ENCODE measurements around the gene MSLN. TPM values are rescaled to one million over a fixed set of nuclear protein-coding genes. Genes with fewer than 3 reads are reported as not detected.

Gene MSLN
- total and polyA plus RNA-seq, 2 experiments from 2014 or later: 4.5 TPM; not detected in 1

- Histone ChIP-seq H3K4me3 (no peak overlapping the region), H3K4me1 (ENCODE audit: low read depth) (no peaks in the 10 kb centered on the region), H3K9me3 (ENCODE audit: low read depth) (no peaks in the 10 kb centered on the region), H3K27ac (no peak overlapping the region), H3K36me3 (no peaks in the 10 kb centered on the region), H3K27me3 (no peaks in the 10 kb centered on the region)
- TF ChIP-seq, protein P1, sequence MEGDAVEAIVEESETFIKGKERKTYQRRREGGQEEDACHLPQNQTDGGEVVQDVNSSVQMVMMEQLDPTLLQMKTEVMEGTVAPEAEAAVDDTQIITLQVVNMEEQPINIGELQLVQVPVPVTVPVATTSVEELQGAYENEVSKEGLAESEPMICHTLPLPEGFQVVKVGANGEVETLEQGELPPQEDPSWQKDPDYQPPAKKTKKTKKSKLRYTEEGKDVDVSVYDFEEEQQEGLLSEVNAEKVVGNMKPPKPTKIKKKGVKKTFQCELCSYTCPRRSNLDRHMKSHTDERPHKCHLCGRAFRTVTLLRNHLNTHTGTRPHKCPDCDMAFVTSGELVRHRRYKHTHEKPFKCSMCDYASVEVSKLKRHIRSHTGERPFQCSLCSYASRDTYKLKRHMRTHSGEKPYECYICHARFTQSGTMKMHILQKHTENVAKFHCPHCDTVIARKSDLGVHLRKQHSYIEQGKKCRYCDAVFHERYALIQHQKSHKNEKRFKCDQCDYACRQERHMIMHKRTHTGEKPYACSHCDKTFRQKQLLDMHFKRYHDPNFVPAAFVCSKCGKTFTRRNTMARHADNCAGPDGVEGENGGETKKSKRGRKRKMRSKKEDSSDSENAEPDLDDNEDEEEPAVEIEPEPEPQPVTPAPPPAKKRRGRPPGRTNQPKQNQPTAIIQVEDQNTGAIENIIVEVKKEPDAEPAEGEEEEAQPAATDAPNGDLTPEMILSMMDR (IDR thresholded peaks at IDR 0.05; ENCODE audit: low read depth, low read length): peak; percentile 12
- DNase-seq (ENCODE audit: low read depth in 1 of 2, low spot score in 1 of 2): no peak
Measured at GRCh38 chr16:743794-744500, 16.6 kb upstream of the MSLN start.

GRCh38 chr16:745739-746138 lies 14.8 kb upstream of the MSLN start:
- Histone ChIP-seq H3K4me1 (ENCODE audit: low read depth) (no peaks in the 10 kb centered on the region), H3K27me3 (no peaks in the 10 kb centered on the region), H3K36me3 (no peaks in the 10 kb centered on the region), H3K27ac (no peak overlapping the region), H3K9me3 (ENCODE audit: low read depth) (no peaks in the 10 kb centered on the region), H3K4me3 (no peak overlapping the region)
- TF ChIP-seq, protein P1 (IDR thresholded peaks at IDR 0.05; ENCODE audit: low read depth, low read length): peak; percentile 15
- DNase-seq (ENCODE audit: low read depth in 1 of 2, low spot score in 1 of 2): peak in 1 of 2 donors; percentile 65

GRCh38 chr16:746637-747036 lies 13.9 kb upstream of the MSLN start:
- Histone ChIP-seq H3K9me3 (ENCODE audit: low read depth) (no peaks in the 10 kb centered on the region), H3K4me1 (ENCODE audit: low read depth) (no peaks in the 10 kb centered on the region), H3K27ac (no peak overlapping the region), H3K27me3 (no peaks in the 10 kb centered on the region), H3K36me3 (no peaks in the 10 kb centered on the region), H3K4me3 (no peak overlapping the region)
- TF ChIP-seq, protein P1 (IDR thresholded peaks at IDR 0.05; ENCODE audit: low read depth, low read length): no peak
- no peak for DNase-seq (ENCODE audit: low read depth in 1 of 2, low spot score in 1 of 2)

GRCh38 chr16:747978-748746 lies 12.4 kb upstream of the MSLN start:
- Histone ChIP-seq H3K27ac (no peak overlapping the region), H3K36me3 (no peaks in the 10 kb centered on the region), H3K9me3 (ENCODE audit: low read depth) (no peaks in the 10 kb centered on the region), H3K4me1 (ENCODE audit: low read depth) (peaks cover 3% of the 10 kb centered on the region), H3K27me3 (no peaks in the 10 kb centered on the region), H3K4me3 (no peak overlapping the region)
- DNase-seq (ENCODE audit: low read depth in 1 of 2, low spot score in 1 of 2): no peak
- TF ChIP-seq, protein P1 (IDR thresholded peaks at IDR 0.05; ENCODE audit: low read depth, low read length): no peak

GRCh38 chr16:749010-749409 lies 11.5 kb upstream of the MSLN start:
- TF ChIP-seq, protein P1 (IDR thresholded peaks at IDR 0.05; ENCODE audit: low read depth, low read length): no peak
- DNase-seq (ENCODE audit: low read depth in 1 of 2, low spot score in 1 of 2): peak in 1 of 2 donors; percentile 90
- Histone ChIP-seq H3K4me3 (no peak overlapping the region), H3K27me3 (no peaks in the 10 kb centered on the region), H3K4me1 (ENCODE audit: low read depth) (peaks cover 3% of the 10 kb centered on the region), H3K36me3 (no peaks in the 10 kb centered on the region), H3K9me3 (ENCODE audit: low read depth) (no peaks in the 10 kb centered on the region), H3K27ac (no peak overlapping the region)
